Mammary epithelial cell (primary cell): Measurements from ENCODE around the gene TMEM9B.

Source experiments
- EZH2 ChIP-seq: IDR thresholded peaks from 2 replicates; pipeline ENCODE4 v1.6.1; 2012; ENCODE audit warnings: low read length, inconsistent platforms, borderline replicate concordance
- TF ChIP-seq, protein P1 (sequence below), 2 donors: IDR thresholded peaks in 1 of 2; conservative IDR thresholded peaks in 1 of 2; 2 replicates each; pipeline ENCODE4 v1.5.1; 2011 to 2012; ENCODE audit warnings: inconsistent platforms in 2 of 2, low read length in 2 of 2, mild to moderate bottlenecking in 2 of 2, control low read depth in 1 of 2, low read depth in 1 of 2; ENCODE audit not compliant: insufficient read depth in 1 of 2; ENCODE audit errors: extremely low read depth in 1 of 2

DNA sequence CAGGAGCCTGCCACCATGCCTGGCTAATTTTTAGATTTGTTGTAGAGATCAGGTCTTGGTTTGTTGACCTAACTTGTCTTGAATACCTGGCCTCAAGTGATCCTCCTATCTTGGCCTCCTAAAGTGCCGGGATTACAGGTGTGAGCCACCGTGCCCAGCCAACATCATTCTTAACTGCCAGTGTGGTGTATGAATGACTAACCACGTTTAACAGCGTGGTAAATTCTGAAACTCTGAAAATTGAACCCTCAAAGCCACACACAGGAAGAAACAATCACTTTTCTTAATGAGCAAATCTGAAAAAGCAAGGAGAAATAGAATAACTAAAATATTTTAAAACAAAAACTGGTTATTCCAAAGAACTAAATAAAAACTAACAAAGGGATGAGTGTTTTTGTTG lies 7.4 kb downstream of the TMEM9B start:
- TF ChIP-seq, protein P1, sequence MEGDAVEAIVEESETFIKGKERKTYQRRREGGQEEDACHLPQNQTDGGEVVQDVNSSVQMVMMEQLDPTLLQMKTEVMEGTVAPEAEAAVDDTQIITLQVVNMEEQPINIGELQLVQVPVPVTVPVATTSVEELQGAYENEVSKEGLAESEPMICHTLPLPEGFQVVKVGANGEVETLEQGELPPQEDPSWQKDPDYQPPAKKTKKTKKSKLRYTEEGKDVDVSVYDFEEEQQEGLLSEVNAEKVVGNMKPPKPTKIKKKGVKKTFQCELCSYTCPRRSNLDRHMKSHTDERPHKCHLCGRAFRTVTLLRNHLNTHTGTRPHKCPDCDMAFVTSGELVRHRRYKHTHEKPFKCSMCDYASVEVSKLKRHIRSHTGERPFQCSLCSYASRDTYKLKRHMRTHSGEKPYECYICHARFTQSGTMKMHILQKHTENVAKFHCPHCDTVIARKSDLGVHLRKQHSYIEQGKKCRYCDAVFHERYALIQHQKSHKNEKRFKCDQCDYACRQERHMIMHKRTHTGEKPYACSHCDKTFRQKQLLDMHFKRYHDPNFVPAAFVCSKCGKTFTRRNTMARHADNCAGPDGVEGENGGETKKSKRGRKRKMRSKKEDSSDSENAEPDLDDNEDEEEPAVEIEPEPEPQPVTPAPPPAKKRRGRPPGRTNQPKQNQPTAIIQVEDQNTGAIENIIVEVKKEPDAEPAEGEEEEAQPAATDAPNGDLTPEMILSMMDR (conservative IDR thresholded peaks at IDR 0.05 in 1 of 2, IDR thresholded peaks at IDR 0.05 in 1 of 2; ENCODE audit: extremely low read depth in 1 of 2, insufficient read depth in 1 of 2, low read depth in 1 of 2, low read length in 2 of 2) = no peak
- no peak for TF ChIP-seq EZH2
